Smooth muscle cell (in vitro differentiated cells): Measurements from ENCODE around the gene IQSEC3. TPM values are rescaled to one million over a fixed set of nuclear protein-coding genes. Genes with fewer than 3 reads are reported as not detected.
"Not testable (repeated sequence)": the region's sequence is repeated elsewhere in the genome, so short reads cannot be mapped to it uniquely, and the experiment has no call there.

ENCODE experiments used
- DNase-seq: peaks from one replicate; lab custom pipeline; 2025; ENCODE audit not compliant: unreplicated experiment; lab: John Stamatoyannopoulos, UW
- H2AFZ ChIP-seq: fragments of 200-600 bp; sonication (generic); 2 replicates; pipeline ENCODE4 v1.6.0; 2016; ENCODE audit warnings: antibody characterized with exemption, low read depth, mild to moderate bottlenecking
- H3F3A ChIP-seq: fragments of 200-600 bp; sonication (generic); 2 replicates; pipeline ENCODE4 v1.6.0; 2017; ENCODE audit warnings: antibody characterized with exemption, low read depth
- H3K27ac ChIP-seq: fragments of 200-600 bp; sonication (generic); 2 replicates; pipeline ENCODE4 v1.5.1; 2016; ENCODE audit warnings: low read depth, mild to moderate bottlenecking
- H3K27me3 ChIP-seq: fragments of 200-600 bp; sonication (generic); 2 replicates; pipeline ENCODE4 v1.6.1; 2016; ENCODE audit warnings: low read depth, mild to moderate bottlenecking
- H3K36me3 ChIP-seq: fragments of 200-600 bp; sonication (generic); 2 replicates; pipeline ENCODE4 v1.5.1; 2016; ENCODE audit warnings: low read depth
- H3K4me1 ChIP-seq: fragments of 200-600 bp; sonication (generic); 2 replicates; pipeline ENCODE4 v1.5.1; 2016; ENCODE audit warnings: low read depth
- H3K4me2 ChIP-seq: fragments of 200-600 bp; sonication (generic); 2 replicates; pipeline ENCODE4 v1.6.0; 2016; ENCODE audit warnings: mild to moderate bottlenecking
- H3K4me3 ChIP-seq: fragments of 200-600 bp; sonication (generic); 2 replicates; pipeline ENCODE4 v1.5.1; 2016; ENCODE audit warnings: mild to moderate bottlenecking
- H3K79me2 ChIP-seq: fragments of 200-600 bp; sonication (generic); 2 replicates; pipeline ENCODE4 v1.6.0; 2016; ENCODE audit warnings: low read depth, mild to moderate bottlenecking
- H3K9ac ChIP-seq: fragments of 200-600 bp; sonication (generic); 2 replicates; pipeline ENCODE4 v1.6.0; 2016; ENCODE audit warnings: low read depth
- H3K9me3 ChIP-seq: fragments of 200-600 bp; sonication (generic); replicated peaks from 2 replicates; pipeline ENCODE4 v1.5.1; 2016; ENCODE audit warnings: low read depth
- H4K20me1 ChIP-seq: fragments of 200-600 bp; sonication (generic); 2 replicates; pipeline ENCODE4 v1.6.0; 2016; ENCODE audit warnings: low read depth
- CTCF ChIP-seq: fragments of 200-600 bp; sonication (generic); IDR thresholded peaks from 2 replicates; pipeline ENCODE4 v1.5.1; 2017; ENCODE audit warnings: borderline replicate concordance, mild to moderate bottlenecking, antibody characterized with exemption; ENCODE audit not compliant: insufficient read depth, poor library complexity, severe bottlenecking
- WGBS: methylation state at CpG from one replicate; pipeline ENCODE4 v1.1.7; 2016; ENCODE audit warnings: low lambda C conversion rate; 5-methylcytosine and 5-hydroxymethylcytosine counted together
- polyA plus RNA-seq: library from polyadenylated mRNA; unstranded; fragments of >200 nt; fragmentation: Nextera tagmentation; extraction: Ambion mirVana; gene quantifications from 2 replicates; pipeline ENCODE4 v1.2.1, GENCODE V29; 2016
- total RNA-seq: library from RNA; depleted of rRNA; stranded (reverse); fragments of >200 nt; gene quantifications from 2 replicates; pipeline ENCODE4 v1.2.3, GENCODE V29; 2014

Gene IQSEC3
- total and polyA plus RNA-seq, 2 experiments from 2014 or later: 0.72 to 2.4 TPM

GRCh38 chr12:21301-22189 lies 45.0 kb upstream of the IQSEC3 start:
- no peak for TF ChIP-seq CTCF
- Histone ChIP-seq H3K27me3 (no peaks in the 10 kb centered on the region), H3K27ac (no peak overlapping the region), H3K9me3 (no peaks in the 10 kb centered on the region), H3K4me1 (no peaks in the 10 kb centered on the region), H3K4me3 (no peak overlapping the region), H3F3A (no peaks in the 10 kb centered on the region), H4K20me1 (peaks cover 28% of the 10 kb centered on the region), H3K4me2 (no peak overlapping the region), H2AFZ (no peak overlapping the region), H3K9ac (no peak overlapping the region), H3K79me2 (no peaks in the 10 kb centered on the region), H3K36me3 (no peaks in the 10 kb centered on the region)
- DNase-seq: no peak
- WGBS: 90% methylated on average over 18 of the region's 18 CpGs

- no peaks in the 10 kb centered on the region for H3K9me3 ChIP-seq
- no peaks in the 10 kb centered on the region for H3K79me2 ChIP-seq
- H4K20me1 ChIP-seq: peaks cover 28% of the 10 kb centered on the region
- H3K36me3 ChIP-seq: no peaks in the 10 kb centered on the region
- no peaks in the 10 kb centered on the region for H3F3A ChIP-seq
- TF ChIP-seq CTCF: no peak
- no peaks in the 10 kb centered on the region for H3K4me1 ChIP-seq
- H3K4me2 ChIP-seq: no peak overlapping the region
- no peak for DNase-seq
- no peak overlapping the region for H3K4me3 ChIP-seq
- H2AFZ ChIP-seq: no peak overlapping the region
- no peaks in the 10 kb centered on the region for H3K27me3 ChIP-seq
- 84% methylated on average over 4 of the region's 4 CpGs for WGBS
- no peak overlapping the region for H3K9ac ChIP-seq
- no peak overlapping the region for H3K27ac ChIP-seq
Measured at GRCh38 chr12:22190-22529, 44.4 kb upstream of the IQSEC3 start.

- H3K36me3 ChIP-seq: no peaks in the 10 kb centered on the region
- TF ChIP-seq CTCF: no peak
- WGBS: 87% methylated on average over 12 of the region's 12 CpGs
- no peaks in the 10 kb centered on the region for H3K27me3 ChIP-seq
- no peak overlapping the region for H3K9ac ChIP-seq
- peaks cover 28% of the 10 kb centered on the region for H4K20me1 ChIP-seq
- no peak overlapping the region for H3K27ac ChIP-seq
- no peak overlapping the region for H3K4me2 ChIP-seq
- no peaks in the 10 kb centered on the region for H3F3A ChIP-seq
- H3K9me3 ChIP-seq: no peaks in the 10 kb centered on the region
- no peak for DNase-seq
- no peak overlapping the region for H2AFZ ChIP-seq
- H3K4me3 ChIP-seq: no peak overlapping the region
- H3K79me2 ChIP-seq: no peaks in the 10 kb centered on the region
- H3K4me1 ChIP-seq: no peaks in the 10 kb centered on the region
Measured at GRCh38 chr12:22530-23201, 43.9 kb upstream of the IQSEC3 start.

GRCh38 chr12:27904-28303 lies 38.7 kb upstream of the IQSEC3 start:
- not testable (repeated sequence) for H3F3A ChIP-seq, H3K79me2 ChIP-seq, H3K9ac ChIP-seq, DNase-seq, H3K36me3 ChIP-seq, H4K20me1 ChIP-seq, H3K4me3 ChIP-seq, H2AFZ ChIP-seq, H3K4me1 ChIP-seq, H3K9me3 ChIP-seq, H3K27me3 ChIP-seq, H3K4me2 ChIP-seq, H3K27ac ChIP-seq
- WGBS: no CpG with 5 or more reads among the region's 5 CpGs

- not testable (repeated sequence) for H3F3A ChIP-seq, H3K27ac ChIP-seq, DNase-seq, H3K9ac ChIP-seq, H4K20me1 ChIP-seq, H3K4me1 ChIP-seq, H2AFZ ChIP-seq, H3K4me3 ChIP-seq, H3K27me3 ChIP-seq, H3K9me3 ChIP-seq, H3K79me2 ChIP-seq, H3K36me3 ChIP-seq, H3K4me2 ChIP-seq
- WGBS: no CpG with 5 or more reads among the region's 9 CpGs
Measured at GRCh38 chr12:38775-39174, 27.8 kb upstream of the IQSEC3 start.

- H3K79me2 ChIP-seq, H3K4me2 ChIP-seq, H3F3A ChIP-seq, DNase-seq, H4K20me1 ChIP-seq, H3K27me3 ChIP-seq, H3K4me3 ChIP-seq, H3K9ac ChIP-seq, H2AFZ ChIP-seq, H3K36me3 ChIP-seq, H3K4me1 ChIP-seq, H3K9me3 ChIP-seq: not testable (repeated sequence)
- 71% methylated on average over 6 of the region's 6 CpGs for WGBS
- peak overlapping the region; percentile 10 for H3K27ac ChIP-seq
Measured at GRCh38 chr12:39555-40265, 26.9 kb upstream of the IQSEC3 start.
